ENCODE results near the gene TBC1D2B.
A peak's percentile ranks its signal among the peaks of the same experiment; 100 is the strongest.

GRCh38 chr15:78103406-78104118, 26.1 kb upstream of the TBC1D2B start:
- TF ChIP-seq CTCF (IDR thresholded peaks at IDR 0.05 in 8 of 11, conservative IDR thresholded peaks at IDR 0.05 in 3 of 11) (peak in 1 of 11 experiments; percentile 28), POLR2A (IDR thresholded peaks at IDR 0.05) (no peak), POLR2AphosphoS5 (IDR thresholded peaks at IDR 0.05) (peak in 2 of 3 donors; percentile 39 to 72)

Data from spleen (tissue), 7 donors.